GM18526 (cell line): Measurements from ENCODE around the gene CALHM3.

Experiments used
- POLR2A ChIP-seq: IDR thresholded peaks from 3 replicates; pipeline ENCODE4 v1.6.1; 2011; ENCODE audit not compliant: insufficient read length; ENCODE audit errors: extremely low read depth

CALHM3 gene

GRCh38 chr10:103490986-103491314 is 11.9 kb upstream of the CALHM3 start:
- no peak for TF ChIP-seq POLR2A

GRCh38 chr10:103487410-103487708 is 8.3 kb upstream of the CALHM3 start:
- TF ChIP-seq POLR2A, result no peak

GRCh38 chr10:103481974-103482531 is 3.0 kb upstream of the CALHM3 start:
- no peak for TF ChIP-seq POLR2A

GRCh38 chr10:103480521-103480920 is 1.5 kb upstream of the CALHM3 start:
- TF ChIP-seq POLR2A, result no peak

GRCh38 chr10:103478671-103479070 is 369 bp downstream of the CALHM3 start:
- TF ChIP-seq POLR2A, result no peak

- no peak for TF ChIP-seq POLR2A
Measured at GRCh38 chr10:103476046-103476768, 2.8 kb downstream of the CALHM3 start.

- no peak for TF ChIP-seq POLR2A
Measured at GRCh38 chr10:103475437-103475836, 3.6 kb downstream of the CALHM3 start.

GRCh38 chr10:103474077-103474476 is 5.0 kb downstream of the CALHM3 start:
- no peak for TF ChIP-seq POLR2A

- no peak for TF ChIP-seq POLR2A
Measured at GRCh38 chr10:103473261-103473671, 5.8 kb downstream of the CALHM3 start.

GRCh38 chr10:103472005-103472404 is 7.0 kb downstream of the CALHM3 start:
- TF ChIP-seq POLR2A, result peak; percentile 46

GRCh38 chr10:103470761-103471653 is 8.0 kb downstream of the CALHM3 start:
- no peak for TF ChIP-seq POLR2A

- TF ChIP-seq POLR2A, result no peak
Measured at GRCh38 chr10:103469201-103469600, 9.8 kb downstream of the CALHM3 start.

- no peak for TF ChIP-seq POLR2A
Measured at GRCh38 chr10:103467406-103467805, 11.6 kb downstream of the CALHM3 start.

- TF ChIP-seq POLR2A, result no peak
Measured at GRCh38 chr10:103466734-103467133, 12.3 kb downstream of the CALHM3 start.

GRCh38 chr10:103465411-103466179 is 13.4 kb downstream of the CALHM3 start:
- no peak for TF ChIP-seq POLR2A
